HEK293 (cell line): ENCODE results near the gene SLC16A5.

ENCODE experiments used
- GLIS2 ChIP-seq: fragments of 450-650 bp; formaldehyde crosslinking; IDR thresholded peaks from 2 replicates; pipeline ENCODE4 v1.5.1; 2016; ENCODE audit warnings: missing biosample characterization, missing genetic modification characterization
- ZNF121 ChIP-seq: fragments of 450-650 bp; formaldehyde crosslinking; IDR thresholded peaks from 2 replicates; pipeline ENCODE4 v1.5.1; 2016; ENCODE audit warnings: missing biosample characterization, missing genetic modification characterization
- ZNF394 ChIP-seq: fragments of 450-650 bp; formaldehyde crosslinking; IDR thresholded peaks from 2 replicates; pipeline ENCODE4 v1.5.1; 2016; ENCODE audit warnings: missing biosample characterization, missing genetic modification characterization, mild to moderate bottlenecking, moderate library complexity, borderline replicate concordance
- ZNF623 ChIP-seq: fragments of 450-650 bp; formaldehyde crosslinking; IDR thresholded peaks from 2 replicates; pipeline ENCODE4 v1.5.1; 2016; ENCODE audit warnings: missing biosample characterization, missing genetic modification characterization
- TF ChIP-seq, protein P1 (sequence below): fragments of 450-650 bp; formaldehyde crosslinking; IDR thresholded peaks from 2 replicates; pipeline ENCODE4 v1.5.1; 2016; ENCODE audit warnings: missing biosample characterization, missing genetic modification characterization
- TF ChIP-seq, protein P2 (sequence below): fragments of 450-650 bp; formaldehyde crosslinking; conservative IDR thresholded peaks from 2 replicates; pipeline ENCODE4 v1.5.1; 2016; ENCODE audit warnings: low read depth, missing biosample characterization, missing genetic modification characterization

DNA sequence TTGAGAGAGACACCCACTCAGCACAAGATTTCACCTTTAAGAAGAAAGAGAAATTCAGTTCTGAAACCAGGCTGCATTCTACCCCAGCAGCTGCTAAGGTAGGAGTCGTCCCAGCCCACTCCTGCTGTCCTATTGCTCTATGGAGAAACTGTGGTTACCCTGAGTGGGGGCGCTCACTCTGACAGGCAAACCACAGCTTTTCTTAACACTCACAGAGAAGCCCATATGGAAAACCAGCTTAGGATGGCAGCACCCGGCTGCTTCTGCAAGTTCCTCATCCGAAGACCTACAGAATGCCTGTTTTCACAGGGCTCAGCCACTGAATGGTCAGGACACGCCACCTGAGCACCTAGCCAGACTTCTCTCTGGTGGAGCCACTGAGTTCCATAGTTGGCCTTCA lies 48.5 kb upstream of the SLC16A5 start:
- TF ChIP-seq ZNF623 (tag by site-specific recombination), result no peak
- TF ChIP-seq ZNF394 (tag by site-specific recombination), result no peak
- TF ChIP-seq GLIS2 (tag by site-specific recombination), result no peak
- TF ChIP-seq, protein P1, sequence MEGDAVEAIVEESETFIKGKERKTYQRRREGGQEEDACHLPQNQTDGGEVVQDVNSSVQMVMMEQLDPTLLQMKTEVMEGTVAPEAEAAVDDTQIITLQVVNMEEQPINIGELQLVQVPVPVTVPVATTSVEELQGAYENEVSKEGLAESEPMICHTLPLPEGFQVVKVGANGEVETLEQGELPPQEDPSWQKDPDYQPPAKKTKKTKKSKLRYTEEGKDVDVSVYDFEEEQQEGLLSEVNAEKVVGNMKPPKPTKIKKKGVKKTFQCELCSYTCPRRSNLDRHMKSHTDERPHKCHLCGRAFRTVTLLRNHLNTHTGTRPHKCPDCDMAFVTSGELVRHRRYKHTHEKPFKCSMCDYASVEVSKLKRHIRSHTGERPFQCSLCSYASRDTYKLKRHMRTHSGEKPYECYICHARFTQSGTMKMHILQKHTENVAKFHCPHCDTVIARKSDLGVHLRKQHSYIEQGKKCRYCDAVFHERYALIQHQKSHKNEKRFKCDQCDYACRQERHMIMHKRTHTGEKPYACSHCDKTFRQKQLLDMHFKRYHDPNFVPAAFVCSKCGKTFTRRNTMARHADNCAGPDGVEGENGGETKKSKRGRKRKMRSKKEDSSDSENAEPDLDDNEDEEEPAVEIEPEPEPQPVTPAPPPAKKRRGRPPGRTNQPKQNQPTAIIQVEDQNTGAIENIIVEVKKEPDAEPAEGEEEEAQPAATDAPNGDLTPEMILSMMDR (tag by site-specific recombination), result no peak
- TF ChIP-seq, protein P2, sequence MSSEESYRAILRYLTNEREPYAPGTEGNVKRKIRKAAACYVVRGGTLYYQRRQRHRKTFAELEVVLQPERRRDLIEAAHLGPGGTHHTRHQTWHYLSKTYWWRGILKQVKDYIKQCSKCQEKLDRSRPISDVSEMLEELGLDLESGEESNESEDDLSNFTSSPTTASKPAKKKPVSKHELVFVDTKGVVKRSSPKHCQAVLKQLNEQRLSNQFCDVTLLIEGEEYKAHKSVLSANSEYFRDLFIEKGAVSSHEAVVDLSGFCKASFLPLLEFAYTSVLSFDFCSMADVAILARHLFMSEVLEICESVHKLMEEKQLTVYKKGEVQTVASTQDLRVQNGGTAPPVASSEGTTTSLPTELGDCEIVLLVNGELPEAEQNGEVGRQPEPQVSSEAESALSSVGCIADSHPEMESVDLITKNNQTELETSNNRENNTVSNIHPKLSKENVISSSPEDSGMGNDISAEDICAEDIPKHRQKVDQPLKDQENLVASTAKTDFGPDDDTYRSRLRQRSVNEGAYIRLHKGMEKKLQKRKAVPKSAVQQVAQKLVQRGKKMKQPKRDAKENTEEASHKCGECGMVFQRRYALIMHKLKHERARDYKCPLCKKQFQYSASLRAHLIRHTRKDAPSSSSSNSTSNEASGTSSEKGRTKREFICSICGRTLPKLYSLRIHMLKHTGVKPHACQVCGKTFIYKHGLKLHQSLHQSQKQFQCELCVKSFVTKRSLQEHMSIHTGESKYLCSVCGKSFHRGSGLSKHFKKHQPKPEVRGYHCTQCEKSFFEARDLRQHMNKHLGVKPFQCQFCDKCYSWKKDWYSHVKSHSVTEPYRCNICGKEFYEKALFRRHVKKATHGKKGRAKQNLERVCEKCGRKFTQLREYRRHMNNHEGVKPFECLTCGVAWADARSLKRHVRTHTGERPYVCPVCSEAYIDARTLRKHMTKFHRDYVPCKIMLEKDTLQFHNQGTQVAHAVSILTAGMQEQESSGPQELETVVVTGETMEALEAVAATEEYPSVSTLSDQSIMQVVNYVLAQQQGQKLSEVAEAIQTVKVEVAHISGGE (tag by site-specific recombination), result no peak
- TF ChIP-seq ZNF121 (tag by site-specific recombination), result no peak
